SK-N-SH (cell line): ENCODE results near the gene SCN7A. TPM values are rescaled to one million over a fixed set of nuclear protein-coding genes. Genes with fewer than 3 reads are reported as not detected.

Experiments used
- CTCF ChIA-PET: fragments of 300-600, 350-600 bp; formaldehyde crosslinking; extraction: SDS; loops from one replicate; lab custom pipeline; 2021; lab: Yijun Ruan, JAX
- POLR2A ChIA-PET: fragments of 350-600 bp; sonication (Branson Sonifier 250); formaldehyde crosslinking; extraction: SDS; loops from one replicate; lab custom pipeline; 2020; ENCODE audit warnings: antibody characterized with exemption, inconsistent platforms; lab: Yijun Ruan, JAX
- DNase-seq: peaks from one replicate; pipeline ENCODE4 v3.0.0; 2012
- H2AFZ ChIP-seq: fragments of 200-600 bp; sonication (generic); 2 replicates; pipeline ENCODE4 v1.8.1; 2016; ENCODE audit warnings: antibody characterized with exemption, mild to moderate bottlenecking, low read depth
- H3F3A ChIP-seq: fragments of 200-600 bp; sonication (generic); replicated peaks from 2 replicates; pipeline ENCODE3; 2016; ENCODE audit warnings: antibody characterized with exemption, mild to moderate bottlenecking; ENCODE audit not compliant: insufficient read depth
- H3K27ac ChIP-seq, 2 experiments: fragments of 200-500 bp in 1 of 2; fragments of 200-600 bp in 1 of 2; sonication (Bioruptor generic) in 1 of 2; sonication (generic), shearing (Covaris generic) in 1 of 2; 2 replicates each; pipeline versions ENCODE4 v1.5.1 to v1.6.1; 2014 to 2016; ENCODE audit warnings: low read depth in 2 of 2, inconsistent platforms in 1 of 2, low read length in 1 of 2, mild to moderate bottlenecking in 1 of 2, mixed read lengths in 1 of 2
- H3K27me3 ChIP-seq: fragments of 200-600 bp; sonication (generic), shearing (Covaris generic); 2 replicates; pipeline ENCODE4 v1.6.1; 2016; ENCODE audit warnings: mixed run types; ENCODE audit not compliant: insufficient read depth
- H3K36me3 ChIP-seq, 2 experiments: fragments of 200-500 bp in 1 of 2; fragments of 200-600 bp in 1 of 2; sonication (Bioruptor generic) in 1 of 2; sonication (generic) in 1 of 2; replicated peaks in 1 of 2; 2 replicates each; pipeline versions ENCODE3 to v1.5.1; 2014 to 2016; ENCODE audit warnings: low read length in 1 of 2, mild to moderate bottlenecking in 1 of 2; ENCODE audit not compliant: insufficient read depth in 2 of 2, control insufficient read depth in 1 of 2
- H3K4me1 ChIP-seq, 2 experiments: fragments of 200-500 bp in 1 of 2; fragments of 200-600 bp in 1 of 2; sonication (Bioruptor generic) in 1 of 2; sonication (generic), shearing (Covaris generic) in 1 of 2; 2 replicates each; pipeline versions ENCODE4 v1.5.1 to v1.6.1; 2014 to 2016; ENCODE audit warnings: low read depth in 1 of 2, low read length in 1 of 2, mixed run types in 1 of 2; ENCODE audit not compliant: insufficient read depth in 2 of 2, control insufficient read depth in 1 of 2
- H3K4me2 ChIP-seq: fragments of 200-600 bp; sonication (generic), shearing (Covaris generic); 2 replicates; pipeline ENCODE4 v1.6.1; 2017; ENCODE audit warnings: mixed run types
- H3K4me3 ChIP-seq, 2 experiments: fragments of 200-500 bp in 1 of 2; fragments of 200-600 bp in 1 of 2; sonication (Bioruptor generic) in 1 of 2; sonication (generic), shearing (Covaris generic) in 1 of 2; 2 replicates each; pipeline versions ENCODE4 v1.5.1 to v1.8.1; 2014 to 2016; ENCODE audit warnings: low read depth in 2 of 2, inconsistent platforms in 1 of 2, low read length in 1 of 2, mild to moderate bottlenecking in 1 of 2, mixed read lengths in 1 of 2, moderate library complexity in 1 of 2
- H3K79me2 ChIP-seq: fragments of 200-600 bp; sonication (generic); 2 replicates; pipeline ENCODE4 v1.8.1; 2017; ENCODE audit warnings: mild to moderate bottlenecking; ENCODE audit not compliant: insufficient read depth
- H3K9ac ChIP-seq: fragments of 200-600 bp; sonication (generic); 2 replicates; pipeline ENCODE4 v1.6.1; 2017; ENCODE audit warnings: mixed run types
- H3K9me2 ChIP-seq: fragments of 200-600 bp; sonication (generic); 2 replicates; pipeline ENCODE4 v1.6.1; 2017; ENCODE audit warnings: mixed run types
- H3K9me3 ChIP-seq: fragments of 200-600 bp; sonication (generic); 2 replicates; pipeline ENCODE4 v1.6.1; 2017; ENCODE audit warnings: mixed run types, mild to moderate bottlenecking, moderate library complexity
- H4K20me1 ChIP-seq: fragments of 200-600 bp; sonication (generic); 2 replicates; pipeline ENCODE4 v1.6.1; 2017; ENCODE audit warnings: mild to moderate bottlenecking, mixed run types; ENCODE audit not compliant: insufficient read depth
- ELF1 ChIP-seq: IDR thresholded peaks from 2 replicates; pipeline ENCODE4 v1.4.0; 2012
- EP300 ChIP-seq, 2 experiments: IDR thresholded peaks; 2 replicates each; pipeline versions ENCODE4 v1.4.0 to v1.6.1; 2012; ENCODE audit warnings: borderline replicate concordance in 1 of 2, low read depth in 1 of 2, low read length in 1 of 2
- FOSL2 ChIP-seq: IDR thresholded peaks from 2 replicates; pipeline ENCODE4 v1.4.0; 2012; ENCODE audit warnings: low read depth, mild to moderate bottlenecking, moderate library complexity, borderline replicate concordance
- GABPA ChIP-seq: IDR thresholded peaks from 2 replicates; pipeline ENCODE4 v1.4.0; 2012; ENCODE audit warnings: low read depth, mild to moderate bottlenecking
- GATA2 ChIP-seq: sonication (generic); formaldehyde crosslinking; IDR thresholded peaks from 2 replicates; pipeline ENCODE4 v1.5.0; 2020; ENCODE audit warnings: mild to moderate bottlenecking, missing genetic modification reagents
- MEF2A ChIP-seq: IDR thresholded peaks from 2 replicates; pipeline ENCODE4 v1.4.0; 2012; ENCODE audit warnings: low read depth, borderline replicate concordance
- NFIC ChIP-seq: IDR thresholded peaks from 2 replicates; pipeline ENCODE4 v1.4.0; 2012; ENCODE audit warnings: borderline replicate concordance
- NRF1 ChIP-seq: IDR thresholded peaks from 2 replicates; pipeline ENCODE4 v1.6.1; 2012; ENCODE audit warnings: low read depth, mild to moderate bottlenecking, low read length
- POLR2AphosphoS5 ChIP-seq: IDR thresholded peaks from 2 replicates; pipeline ENCODE4 v1.6.1; 2012; ENCODE audit warnings: low read depth, low read length
- RCOR1 ChIP-seq: fragments of 150-350 bp; IDR thresholded peaks from 2 replicates; pipeline ENCODE4 v1.6.1; 2017; ENCODE audit warnings: antibody characterized with exemption, low read length
- RXRA ChIP-seq: IDR thresholded peaks from 2 replicates; pipeline ENCODE4 v1.4.0; 2012; ENCODE audit warnings: low read depth, mild to moderate bottlenecking, borderline replicate concordance
- SMC3 ChIP-seq: IDR thresholded peaks from 2 replicates; pipeline ENCODE4 v1.6.1; 2012; ENCODE audit warnings: low read depth, low read length, improper control_type of control experiment
- TCF12 ChIP-seq: IDR thresholded peaks from 2 replicates; pipeline ENCODE4 v1.4.0; 2012
- ZBTB33 ChIP-seq: IDR thresholded peaks from 2 replicates; pipeline ENCODE4 v1.4.0; 2012; ENCODE audit warnings: low read depth, borderline replicate concordance
- WGBS: methylation state at CpG from one replicate; pipeline ENCODE4 v1.1.6; 2017; ENCODE audit warnings: low lambda C conversion rate; 5-methylcytosine and 5-hydroxymethylcytosine counted together
- polyA plus RNA-seq, 3 experiments: library from polyadenylated mRNA; depleted of rRNA; stranded (reverse); fragments of >200 nt; gene quantifications; 2 replicates each; pipeline ENCODE4 v1.2.3, GENCODE V29; 2012
- TF ChIP-seq, protein P1 (sequence below): IDR thresholded peaks from 2 replicates; pipeline ENCODE4 v1.4.0; 2012; ENCODE audit warnings: low read depth, borderline replicate concordance
- TF ChIP-seq, protein P2 (sequence below): IDR thresholded peaks from 2 replicates; pipeline ENCODE4 v1.4.0; 2012; ENCODE audit warnings: low read depth
- TF ChIP-seq, protein P3 (sequence below): IDR thresholded peaks from 2 replicates; pipeline ENCODE4; 2012
- TF ChIP-seq, protein P4 (sequence below): fragments of 200-600 bp; sonication (generic); IDR thresholded peaks from 2 replicates; pipeline ENCODE4 v1.6.1; 2017; ENCODE audit warnings: antibody characterized with exemption, mild to moderate bottlenecking, moderate library complexity
- TF ChIP-seq, protein P5 (sequence below): IDR thresholded peaks from 2 replicates; pipeline ENCODE4 v1.6.1; 2012; ENCODE audit warnings: mild to moderate bottlenecking, low read depth, low read length, moderate library complexity

Gene SCN7A
- polyA plus RNA-seq, 1 of the 3 experiments (the other 2 are of a cell fraction), result 0.02 TPM

GRCh38 chr2:166419616-166419934 is 74.5 kb downstream of the SCN7A start (continued):
- TF ChIP-seq RXRA, result no peak
- no peak for TF ChIP-seq ZBTB33
- peak; percentile 64 for TF ChIP-seq SMC3
- TF ChIP-seq ELF1, result no peak
- peak; percentile 30; the same call in 1 of the 2 replicates for TF ChIP-seq TCF12
- no peak for TF ChIP-seq GABPA
- no peak for TF ChIP-seq GATA2 (CRISPR knock-in tag)

- H3K9me2 ChIP-seq, result no peaks in the 10 kb centered on the region
- TF ChIP-seq POLR2AphosphoS5 (no peak), EP300 (IDR thresholded peaks at IDR 0.05; ENCODE audit: borderline replicate concordance in 1 of 2, low read depth in 1 of 2, low read length in 1 of 2) (peak in 1 of 2 experiments; percentile 74; a peak in 2 of 4 replicates), GABPA (no peak), NRF1 (no peak), MEF2A (no peak), NFIC (no peak), RCOR1 (no peak), FOSL2 (no peak), RXRA (no peak)
- TF ChIP-seq, protein P1, sequence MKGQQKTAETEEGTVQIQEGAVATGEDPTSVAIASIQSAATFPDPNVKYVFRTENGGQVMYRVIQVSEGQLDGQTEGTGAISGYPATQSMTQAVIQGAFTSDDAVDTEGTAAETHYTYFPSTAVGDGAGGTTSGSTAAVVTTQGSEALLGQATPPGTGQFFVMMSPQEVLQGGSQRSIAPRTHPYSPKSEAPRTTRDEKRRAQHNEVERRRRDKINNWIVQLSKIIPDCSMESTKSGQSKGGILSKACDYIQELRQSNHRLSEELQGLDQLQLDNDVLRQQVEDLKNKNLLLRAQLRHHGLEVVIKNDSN, result no peak
- TF ChIP-seq, protein P2, sequence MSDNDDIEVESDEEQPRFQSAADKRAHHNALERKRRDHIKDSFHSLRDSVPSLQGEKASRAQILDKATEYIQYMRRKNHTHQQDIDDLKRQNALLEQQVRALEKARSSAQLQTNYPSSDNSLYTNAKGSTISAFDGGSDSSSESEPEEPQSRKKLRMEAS, result no peak
- TF ChIP-seq, protein P3, sequence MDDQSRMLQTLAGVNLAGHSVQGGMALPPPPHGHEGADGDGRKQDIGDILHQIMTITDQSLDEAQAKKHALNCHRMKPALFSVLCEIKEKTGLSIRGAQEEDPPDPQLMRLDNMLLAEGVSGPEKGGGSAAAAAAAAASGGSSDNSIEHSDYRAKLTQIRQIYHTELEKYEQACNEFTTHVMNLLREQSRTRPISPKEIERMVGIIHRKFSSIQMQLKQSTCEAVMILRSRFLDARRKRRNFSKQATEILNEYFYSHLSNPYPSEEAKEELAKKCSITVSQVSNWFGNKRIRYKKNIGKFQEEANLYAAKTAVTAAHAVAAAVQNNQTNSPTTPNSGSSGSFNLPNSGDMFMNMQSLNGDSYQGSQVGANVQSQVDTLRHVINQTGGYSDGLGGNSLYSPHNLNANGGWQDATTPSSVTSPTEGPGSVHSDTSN, result peak; percentile 66
- TF ChIP-seq, protein P4, sequence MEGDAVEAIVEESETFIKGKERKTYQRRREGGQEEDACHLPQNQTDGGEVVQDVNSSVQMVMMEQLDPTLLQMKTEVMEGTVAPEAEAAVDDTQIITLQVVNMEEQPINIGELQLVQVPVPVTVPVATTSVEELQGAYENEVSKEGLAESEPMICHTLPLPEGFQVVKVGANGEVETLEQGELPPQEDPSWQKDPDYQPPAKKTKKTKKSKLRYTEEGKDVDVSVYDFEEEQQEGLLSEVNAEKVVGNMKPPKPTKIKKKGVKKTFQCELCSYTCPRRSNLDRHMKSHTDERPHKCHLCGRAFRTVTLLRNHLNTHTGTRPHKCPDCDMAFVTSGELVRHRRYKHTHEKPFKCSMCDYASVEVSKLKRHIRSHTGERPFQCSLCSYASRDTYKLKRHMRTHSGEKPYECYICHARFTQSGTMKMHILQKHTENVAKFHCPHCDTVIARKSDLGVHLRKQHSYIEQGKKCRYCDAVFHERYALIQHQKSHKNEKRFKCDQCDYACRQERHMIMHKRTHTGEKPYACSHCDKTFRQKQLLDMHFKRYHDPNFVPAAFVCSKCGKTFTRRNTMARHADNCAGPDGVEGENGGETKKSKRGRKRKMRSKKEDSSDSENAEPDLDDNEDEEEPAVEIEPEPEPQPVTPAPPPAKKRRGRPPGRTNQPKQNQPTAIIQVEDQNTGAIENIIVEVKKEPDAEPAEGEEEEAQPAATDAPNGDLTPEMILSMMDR, result no peak
- TF ChIP-seq, protein P5, sequence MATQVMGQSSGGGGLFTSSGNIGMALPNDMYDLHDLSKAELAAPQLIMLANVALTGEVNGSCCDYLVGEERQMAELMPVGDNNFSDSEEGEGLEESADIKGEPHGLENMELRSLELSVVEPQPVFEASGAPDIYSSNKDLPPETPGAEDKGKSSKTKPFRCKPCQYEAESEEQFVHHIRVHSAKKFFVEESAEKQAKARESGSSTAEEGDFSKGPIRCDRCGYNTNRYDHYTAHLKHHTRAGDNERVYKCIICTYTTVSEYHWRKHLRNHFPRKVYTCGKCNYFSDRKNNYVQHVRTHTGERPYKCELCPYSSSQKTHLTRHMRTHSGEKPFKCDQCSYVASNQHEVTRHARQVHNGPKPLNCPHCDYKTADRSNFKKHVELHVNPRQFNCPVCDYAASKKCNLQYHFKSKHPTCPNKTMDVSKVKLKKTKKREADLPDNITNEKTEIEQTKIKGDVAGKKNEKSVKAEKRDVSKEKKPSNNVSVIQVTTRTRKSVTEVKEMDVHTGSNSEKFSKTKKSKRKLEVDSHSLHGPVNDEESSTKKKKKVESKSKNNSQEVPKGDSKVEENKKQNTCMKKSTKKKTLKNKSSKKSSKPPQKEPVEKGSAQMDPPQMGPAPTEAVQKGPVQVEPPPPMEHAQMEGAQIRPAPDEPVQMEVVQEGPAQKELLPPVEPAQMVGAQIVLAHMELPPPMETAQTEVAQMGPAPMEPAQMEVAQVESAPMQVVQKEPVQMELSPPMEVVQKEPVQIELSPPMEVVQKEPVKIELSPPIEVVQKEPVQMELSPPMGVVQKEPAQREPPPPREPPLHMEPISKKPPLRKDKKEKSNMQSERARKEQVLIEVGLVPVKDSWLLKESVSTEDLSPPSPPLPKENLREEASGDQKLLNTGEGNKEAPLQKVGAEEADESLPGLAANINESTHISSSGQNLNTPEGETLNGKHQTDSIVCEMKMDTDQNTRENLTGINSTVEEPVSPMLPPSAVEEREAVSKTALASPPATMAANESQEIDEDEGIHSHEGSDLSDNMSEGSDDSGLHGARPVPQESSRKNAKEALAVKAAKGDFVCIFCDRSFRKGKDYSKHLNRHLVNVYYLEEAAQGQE, result no peak
These were observed 75.0 kb downstream of the SCN7A start for GRCh38 chr2:166418853-166419615.

More at GRCh38 chr2:166418853-166419615, 75.0 kb downstream of the SCN7A start:
- Histone ChIP-seq H3K4me1 (peaks cover 0 to 3% of the 10 kb centered on the region in 2 experiments; a peak in 1 of 4 replicates), H3K4me3 (no peak overlapping the region), H4K20me1 (no peaks in the 10 kb centered on the region), H3K4me2 (no peak overlapping the region), H3K27me3 (no peaks in the 10 kb centered on the region), H3K27ac (no peak overlapping the region), H3K79me2 (no peaks in the 10 kb centered on the region), H2AFZ (peak overlapping the region; percentile 37; the same call in 1 of the 2 replicates), H3K9ac (no peak overlapping the region), H3F3A (no peaks in the 10 kb centered on the region), H3K9me3 (no peaks in the 10 kb centered on the region), H3K36me3 (peaks cover 0 to 4% of the 10 kb centered on the region in 2 experiments)
- DNase-seq, result no peak
- POLR2A ChIA-PET, result no interaction called here
- WGBS, result 47% methylated on average over 5 of the region's 5 CpGs
- CTCF ChIA-PET, result interaction anchor here (0.6 to 2.5 kb wide), 31 partner anchors 8 to 466 kb away, joined by 3 to 24 read pairs (median 4); partner anchors contain the start of genes SCN9A and TTC21B
